ENCODE data around the gene EFCAB6. TPM values are rescaled to one million over a fixed set of nuclear protein-coding genes. Genes with fewer than 3 reads are reported as not detected.

EFCAB6 gene
- total RNA-seq, 1 donor from 2014 or later = not detected

GRCh38 chr22:43479301-43479950, 332.7 kb downstream of the EFCAB6 start:
- POLR2A ChIA-PET = no interaction called here
- DNase-seq = no peak

More at GRCh38 chr22:43479301-43479950, 332.7 kb downstream of the EFCAB6 start:
- ATAC-seq (ENCODE audit: low read depth) = no peak
- H3K27ac Mint-ChIP-seq = no peak overlapping the region
- no peak overlapping the region for H3K4me3 Mint-ChIP-seq
- no peak for TF ChIP-seq CTCF (IDR thresholded peaks at IDR 0.05)
- no peaks in the 10 kb centered on the region for H3K9me3 Mint-ChIP-seq
- no peaks in the 10 kb centered on the region for H3K27me3 Mint-ChIP-seq
- CTCF ChIA-PET = no interaction called here
- intact Hi-C loops (cut with micrococcal nuclease) = no loop called here
- no peaks in the 10 kb centered on the region for H3K36me3 Mint-ChIP-seq (ENCODE audit: low read depth)
- H3K4me1 Mint-ChIP-seq = peaks cover 26% of the 10 kb centered on the region

Other genes starting within 250 kb of the EFCAB6 start
- gene SULT4A1, start 50.2 kb upstream of the EFCAB6 start, total RNA-seq = not detected in 2 replicates
- not detected in 2 replicates for gene PNPLA5, start 79.7 kb upstream of the EFCAB6 start, total RNA-seq
- gene PNPLA3, start 111.5 kb upstream of the EFCAB6 start, total RNA-seq = 0.33 TPM in 1 of 2 replicates, not detected in the other
- gene SAMM50, start 143.1 kb upstream of the EFCAB6 start, total RNA-seq = 49.6 and 51.2 TPM in 2 replicates
- 53.5 and 53.6 TPM in 2 replicates for gene PARVB, start 212.0 kb upstream of the EFCAB6 start, total RNA-seq